Neuron (in vitro differentiated cells): ENCODE results near the gene RAP1GAP.
A peak's percentile ranks its signal among the peaks of the same experiment; 100 is the strongest.

ENCODE experiments used
- H2AFZ ChIP-seq: one replicate; pipeline ENCODE4 v1.6.1; 2013; ENCODE audit warnings: low read depth, mild to moderate bottlenecking, inconsistent platforms, low read length, moderate library complexity
- H3K27me3 ChIP-seq: one replicate; pipeline ENCODE4 v1.6.1; 2013; ENCODE audit warnings: low read length; ENCODE audit not compliant: insufficient read depth
- H3K36me3 ChIP-seq: one replicate; pipeline ENCODE4 v1.6.1; 2013; ENCODE audit warnings: low read length; ENCODE audit not compliant: insufficient read depth
- H3K4me1 ChIP-seq: one replicate; pipeline ENCODE4 v1.6.1; 2013; ENCODE audit warnings: low read length; ENCODE audit not compliant: insufficient read depth
- H3K4me3 ChIP-seq: 2 replicates; pipeline ENCODE4 v1.5.1; 2013; ENCODE audit warnings: mild to moderate bottlenecking, low read length, moderate library complexity
- H3K9me3 ChIP-seq: one replicate; pipeline ENCODE4 v1.6.1; 2013; ENCODE audit warnings: low read length

RAP1GAP gene

GRCh38 chr1:21584096-21584495 is 85.1 kb downstream of the RAP1GAP start:
- no peaks in the 10 kb centered on the region for H3K9me3 ChIP-seq
- peaks cover 18% of the 10 kb centered on the region for H3K27me3 ChIP-seq
- no peaks in the 10 kb centered on the region for H3K36me3 ChIP-seq
- H3K4me1 ChIP-seq: peaks cover 10% of the 10 kb centered on the region
- H3K4me3 ChIP-seq: no peak overlapping the region
- H2AFZ ChIP-seq: no peak overlapping the region

- H3K4me1 ChIP-seq: peaks cover 1% of the 10 kb centered on the region
- no peaks in the 10 kb centered on the region for H3K27me3 ChIP-seq
- H3K4me3 ChIP-seq: no peak overlapping the region
- no peaks in the 10 kb centered on the region for H3K36me3 ChIP-seq
- no peaks in the 10 kb centered on the region for H3K9me3 ChIP-seq
- H2AFZ ChIP-seq: no peak overlapping the region
Measured at GRCh38 chr1:21579791-21580190, 89.4 kb downstream of the RAP1GAP start.

GRCh38 chr1:21577933-21578332 is 91.2 kb downstream of the RAP1GAP start:
- no peak overlapping the region for H2AFZ ChIP-seq
- no peak overlapping the region for H3K4me3 ChIP-seq
- no peaks in the 10 kb centered on the region for H3K36me3 ChIP-seq
- H3K4me1 ChIP-seq: peaks cover 7% of the 10 kb centered on the region
- no peaks in the 10 kb centered on the region for H3K9me3 ChIP-seq
- H3K27me3 ChIP-seq: no peaks in the 10 kb centered on the region

GRCh38 chr1:21577324-21577723 is 91.8 kb downstream of the RAP1GAP start:
- H3K27me3 ChIP-seq: no peaks in the 10 kb centered on the region
- H2AFZ ChIP-seq: no peak overlapping the region
- H3K9me3 ChIP-seq: no peaks in the 10 kb centered on the region
- no peaks in the 10 kb centered on the region for H3K36me3 ChIP-seq
- no peak overlapping the region for H3K4me3 ChIP-seq
- peaks cover 7% of the 10 kb centered on the region for H3K4me1 ChIP-seq

- Histone ChIP-seq H3K36me3 (no peaks in the 10 kb centered on the region), H3K9me3 (no peaks in the 10 kb centered on the region), H3K4me1 (peaks cover 7% of the 10 kb centered on the region), H3K4me3 (no peak overlapping the region), H2AFZ (no peak overlapping the region), H3K27me3 (no peaks in the 10 kb centered on the region)
Measured at GRCh38 chr1:21576798-21577187, 92.4 kb downstream of the RAP1GAP start.

- no peak overlapping the region for H3K4me3 ChIP-seq
- no peak overlapping the region for H2AFZ ChIP-seq
- no peaks in the 10 kb centered on the region for H3K36me3 ChIP-seq
- H3K27me3 ChIP-seq: no peaks in the 10 kb centered on the region
- H3K9me3 ChIP-seq: no peaks in the 10 kb centered on the region
- H3K4me1 ChIP-seq: peaks cover 7% of the 10 kb centered on the region
Measured at GRCh38 chr1:21576031-21576797, 92.9 kb downstream of the RAP1GAP start.

- Histone ChIP-seq H3K9me3 (no peaks in the 10 kb centered on the region), H2AFZ (no peak overlapping the region), H3K36me3 (no peaks in the 10 kb centered on the region), H3K4me3 (no peak overlapping the region), H3K27me3 (no peaks in the 10 kb centered on the region), H3K4me1 (peaks cover 7% of the 10 kb centered on the region)
Measured at GRCh38 chr1:21575351-21575942, 93.7 kb downstream of the RAP1GAP start.

GRCh38 chr1:21574466-21575151 is 94.5 kb downstream of the RAP1GAP start:
- Histone ChIP-seq H3K4me1 (peaks cover 7% of the 10 kb centered on the region), H2AFZ (peak overlapping the region; percentile 29), H3K27me3 (no peaks in the 10 kb centered on the region), H3K36me3 (no peaks in the 10 kb centered on the region), H3K9me3 (no peaks in the 10 kb centered on the region), H3K4me3 (no peak overlapping the region)

GRCh38 chr1:21573971-21574465 is 95.1 kb downstream of the RAP1GAP start:
- no peak overlapping the region for H3K4me3 ChIP-seq
- peaks cover 7% of the 10 kb centered on the region for H3K4me1 ChIP-seq
- H3K27me3 ChIP-seq: no peaks in the 10 kb centered on the region
- no peaks in the 10 kb centered on the region for H3K9me3 ChIP-seq
- H3K36me3 ChIP-seq: no peaks in the 10 kb centered on the region
- H2AFZ ChIP-seq: no peak overlapping the region

- Histone ChIP-seq H2AFZ (no peak overlapping the region), H3K9me3 (no peaks in the 10 kb centered on the region), H3K27me3 (no peaks in the 10 kb centered on the region), H3K4me1 (peaks cover 7% of the 10 kb centered on the region), H3K36me3 (no peaks in the 10 kb centered on the region), H3K4me3 (no peak overlapping the region)
Measured at GRCh38 chr1:21573475-21573874, 95.7 kb downstream of the RAP1GAP start.

GRCh38 chr1:21572735-21573277 is 96.4 kb downstream of the RAP1GAP start:
- Histone ChIP-seq H3K4me3 (no peak overlapping the region), H3K36me3 (no peaks in the 10 kb centered on the region), H3K9me3 (no peaks in the 10 kb centered on the region), H3K27me3 (no peaks in the 10 kb centered on the region), H2AFZ (no peak overlapping the region), H3K4me1 (peaks cover 7% of the 10 kb centered on the region)

- no peak overlapping the region for H3K4me3 ChIP-seq
- no peaks in the 10 kb centered on the region for H3K36me3 ChIP-seq
- no peaks in the 10 kb centered on the region for H3K27me3 ChIP-seq
- H3K4me1 ChIP-seq: peaks cover 7% of the 10 kb centered on the region
- H2AFZ ChIP-seq: no peak overlapping the region
- no peaks in the 10 kb centered on the region for H3K9me3 ChIP-seq
Measured at GRCh38 chr1:21572221-21572620, 96.9 kb downstream of the RAP1GAP start.

- peaks cover 7% of the 10 kb centered on the region for H3K4me1 ChIP-seq
- no peak overlapping the region for H2AFZ ChIP-seq
- H3K36me3 ChIP-seq: no peaks in the 10 kb centered on the region
- H3K4me3 ChIP-seq: no peak overlapping the region
- H3K27me3 ChIP-seq: no peaks in the 10 kb centered on the region
- H3K9me3 ChIP-seq: no peaks in the 10 kb centered on the region
Measured at GRCh38 chr1:21570885-21571284, 98.3 kb downstream of the RAP1GAP start.
